ENCODE data around the gene NUDT21. TPM values are rescaled to one million over a fixed set of nuclear protein-coding genes. Genes with fewer than 3 reads are reported as not detected.
"Not testable (repeated sequence)": the region's sequence is repeated elsewhere in the genome, so short reads cannot be mapped to it uniquely, and the experiment has no call there.

NUDT21 gene
- 60.7 and 79.1 TPM in 2 replicates for total RNA-seq (2012; rRNA removed)

- Histone ChIP-seq H3K4me3 (ENCODE audit: low read length) (peak within 1 kb of the TSS; percentile 96), H3K9me3 (replicated peaks; ENCODE audit: low read length) (no peaks in the 10 kb centered on the region), H3K4me1 (ENCODE audit: control insufficient read depth, insufficient read depth, low read length) (peaks cover 31% of the 10 kb centered on the region), H3K36me3 (ENCODE audit: insufficient read depth, low read length) (peaks cover 27% of the 10 kb centered on the region), H3K9ac (ENCODE audit: low read depth, low read length) (peak within 1 kb of the TSS; percentile 93), H3K4me2 (ENCODE audit: low read length) (peak within 1 kb of the TSS; percentile 85), H3K27me3 (ENCODE audit: control insufficient read depth, insufficient read depth, low read length) (no peaks in the 10 kb centered on the region)
Observed at GRCh38 chr16:56450986-56451752, at the start of gene NUDT21, which contains the start of gene OGFOD1. Gene NUDT21 (minus strand): TSS chr16:56451332. CDS start chr16:56451202, 130 bp downstream. Gene OGFOD1 (plus strand): TSS chr16:56451554. CDS start chr16:56451613, 59 bp downstream.

- H3K9me3 ChIP-seq (replicated peaks; ENCODE audit: low read length) = no peaks in the 10 kb centered on the region
Observed at GRCh38 chr16:56493815-56494214, 42.7 kb upstream of the NUDT21 start.

DNA sequence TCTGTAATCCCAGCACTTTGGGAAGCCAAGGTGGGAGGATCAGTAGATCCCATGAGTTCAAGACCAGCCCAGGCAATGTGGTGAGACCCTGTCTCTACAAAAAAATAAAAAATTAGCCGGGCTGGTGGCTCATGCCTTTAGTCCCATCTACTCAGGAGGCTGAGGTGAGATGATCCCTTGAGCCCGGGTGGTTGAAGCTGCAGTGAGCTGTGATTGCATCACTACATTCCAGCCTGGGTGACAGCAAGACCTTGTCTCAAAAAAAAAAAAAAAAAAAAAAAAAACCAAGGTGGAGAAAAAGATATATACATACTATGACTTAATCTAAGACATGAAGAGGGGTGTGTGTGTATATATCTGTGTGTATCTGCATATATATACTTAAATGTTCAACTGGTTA lies 42.0 kb upstream of the NUDT21 start:
- Histone ChIP-seq H3K4me2 (ENCODE audit: low read length) (no peak overlapping the region), H3K36me3 (ENCODE audit: insufficient read depth, low read length) (peaks cover 23% of the 10 kb centered on the region), H3K4me1 (ENCODE audit: control insufficient read depth, insufficient read depth, low read length) (no peaks in the 10 kb centered on the region), H3K4me3 (ENCODE audit: low read length) (no peak overlapping the region), H3K27me3 (ENCODE audit: control insufficient read depth, insufficient read depth, low read length) (no peaks in the 10 kb centered on the region), H3K9me3 (replicated peaks; ENCODE audit: low read length) (no peaks in the 10 kb centered on the region), H3K9ac (ENCODE audit: low read depth, low read length) (no peak overlapping the region)

More at GRCh38 chr16:56493815-56494214, 42.7 kb upstream of the NUDT21 start:
- Histone ChIP-seq H3K36me3 (ENCODE audit: insufficient read depth, low read length) (peaks cover 30% of the 10 kb centered on the region), H3K27me3 (ENCODE audit: control insufficient read depth, insufficient read depth, low read length) (no peaks in the 10 kb centered on the region), H3K4me3 (ENCODE audit: low read length) (no peak overlapping the region), H3K4me2 (ENCODE audit: low read length) (no peak overlapping the region), H3K4me1 (ENCODE audit: control insufficient read depth, insufficient read depth, low read length) (no peaks in the 10 kb centered on the region), H3K9ac (ENCODE audit: low read depth, low read length) (no peak overlapping the region)

DNA sequence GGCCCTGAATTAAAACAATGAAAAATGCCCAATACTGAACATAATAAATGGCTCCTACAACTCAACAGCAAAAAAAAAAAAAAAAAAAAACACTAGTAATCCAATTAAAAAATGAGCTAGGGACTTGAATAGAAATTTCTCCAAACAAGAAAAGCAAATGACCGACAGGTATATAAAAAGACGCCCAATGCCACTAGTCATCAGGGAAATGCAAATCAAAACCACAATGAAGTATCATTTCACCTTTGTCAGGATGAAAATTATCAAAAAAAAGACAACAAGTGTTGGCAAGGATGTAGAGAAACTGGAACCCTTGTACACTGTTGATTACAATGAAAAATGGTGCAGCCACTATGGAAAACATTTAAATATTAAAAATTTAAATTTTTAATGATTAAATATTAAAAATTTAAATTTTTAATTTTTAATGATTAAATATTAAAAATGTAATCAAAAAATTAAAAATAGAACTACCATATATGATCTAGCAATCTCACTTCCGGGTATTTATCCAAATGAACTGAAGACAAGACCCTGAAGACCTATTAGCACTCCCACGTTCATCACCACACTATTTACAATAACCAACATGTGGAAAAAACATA lies 40.6 kb upstream of the NUDT21 start:
- Histone ChIP-seq H3K4me3 (ENCODE audit: low read length) (no peak overlapping the region), H3K36me3 (ENCODE audit: insufficient read depth, low read length) (peaks cover 14% of the 10 kb centered on the region), H3K9ac (ENCODE audit: low read depth, low read length) (no peak overlapping the region), H3K9me3 (replicated peaks; ENCODE audit: low read length) (no peaks in the 10 kb centered on the region), H3K4me2 (ENCODE audit: low read length) (no peak overlapping the region), H3K4me1 (ENCODE audit: control insufficient read depth, insufficient read depth, low read length) (no peaks in the 10 kb centered on the region), H3K27me3 (ENCODE audit: control insufficient read depth, insufficient read depth, low read length) (no peaks in the 10 kb centered on the region)

- H3K9ac ChIP-seq (ENCODE audit: low read depth, low read length); H3K4me1 ChIP-seq (ENCODE audit: control insufficient read depth, insufficient read depth, low read length); H3K9me3 ChIP-seq (replicated peaks; ENCODE audit: low read length); H3K4me2 ChIP-seq (ENCODE audit: low read length); H3K27me3 ChIP-seq (ENCODE audit: control insufficient read depth, insufficient read depth, low read length); H3K4me3 ChIP-seq (ENCODE audit: low read length): not testable (repeated sequence)
- peaks cover 33% of the 10 kb centered on the region for H3K36me3 ChIP-seq (ENCODE audit: insufficient read depth, low read length)
Observed at GRCh38 chr16:56488868-56489267, 37.7 kb upstream of the NUDT21 start.

DNA sequence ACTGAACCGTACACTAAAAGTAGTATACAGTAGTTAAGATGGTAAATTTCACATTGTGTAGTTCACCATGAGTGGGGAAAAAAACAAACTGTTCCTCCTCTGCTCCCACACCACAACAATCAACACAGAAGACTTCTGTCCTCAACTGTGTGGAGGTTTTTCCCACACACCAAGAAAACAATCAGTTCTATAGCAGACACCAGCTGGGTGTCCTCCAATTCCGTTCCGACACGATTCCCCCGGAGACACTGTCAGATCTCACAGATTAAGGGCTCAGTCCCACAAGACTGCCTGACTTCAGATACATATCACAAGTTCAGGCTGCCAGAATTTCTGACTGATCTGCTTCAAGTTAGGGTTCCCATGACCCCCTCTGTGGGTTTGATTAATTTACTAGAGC lies 36.9 kb upstream of the NUDT21 start:
- Histone ChIP-seq H3K27me3 (ENCODE audit: control insufficient read depth, insufficient read depth, low read length) (no peaks in the 10 kb centered on the region), H3K4me3 (ENCODE audit: low read length) (no peak overlapping the region), H3K4me2 (ENCODE audit: low read length) (no peak overlapping the region), H3K4me1 (ENCODE audit: control insufficient read depth, insufficient read depth, low read length) (no peaks in the 10 kb centered on the region), H3K9me3 (replicated peaks; ENCODE audit: low read length) (no peaks in the 10 kb centered on the region), H3K36me3 (ENCODE audit: insufficient read depth, low read length) (peaks cover 38% of the 10 kb centered on the region), H3K9ac (ENCODE audit: low read depth, low read length) (no peak overlapping the region)

- H3K36me3 ChIP-seq (ENCODE audit: insufficient read depth, low read length) = peaks cover 62% of the 10 kb centered on the region
Observed at GRCh38 chr16:56483394-56483793, 32.3 kb upstream of the NUDT21 start.

GRCh38 chr16:56482683-56483236 lies 31.6 kb upstream of the NUDT21 start:
- H3K9me3 ChIP-seq (replicated peaks; ENCODE audit: low read length) = no peaks in the 10 kb centered on the region
- peaks cover 64% of the 10 kb centered on the region for H3K36me3 ChIP-seq (ENCODE audit: insufficient read depth, low read length)
- no peaks in the 10 kb centered on the region for H3K27me3 ChIP-seq (ENCODE audit: control insufficient read depth, insufficient read depth, low read length)
- no peak overlapping the region for H3K4me3 ChIP-seq (ENCODE audit: low read length)
- H3K4me1 ChIP-seq (ENCODE audit: control insufficient read depth, insufficient read depth, low read length) = peaks cover 11% of the 10 kb centered on the region
- no peak overlapping the region for H3K9ac ChIP-seq (ENCODE audit: low read depth, low read length)
- no peak overlapping the region for H3K4me2 ChIP-seq (ENCODE audit: low read length)

More at GRCh38 chr16:56483394-56483793, 32.3 kb upstream of the NUDT21 start:
- H3K9ac ChIP-seq (ENCODE audit: low read depth, low read length) = no peak overlapping the region
- no peak overlapping the region for H3K4me2 ChIP-seq (ENCODE audit: low read length)
- H3K4me1 ChIP-seq (ENCODE audit: control insufficient read depth, insufficient read depth, low read length) = peaks cover 10% of the 10 kb centered on the region
- no peaks in the 10 kb centered on the region for H3K9me3 ChIP-seq (replicated peaks; ENCODE audit: low read length)
- H3K4me3 ChIP-seq (ENCODE audit: low read length) = no peak overlapping the region
- no peaks in the 10 kb centered on the region for H3K27me3 ChIP-seq (ENCODE audit: control insufficient read depth, insufficient read depth, low read length)

GRCh38 chr16:56481468-56482122 lies 30.5 kb upstream of the NUDT21 start:
- Histone ChIP-seq H3K4me3 (ENCODE audit: low read length) (no peak overlapping the region), H3K9ac (ENCODE audit: low read depth, low read length) (no peak overlapping the region), H3K4me1 (ENCODE audit: control insufficient read depth, insufficient read depth, low read length) (peaks cover 20% of the 10 kb centered on the region), H3K27me3 (ENCODE audit: control insufficient read depth, insufficient read depth, low read length) (no peaks in the 10 kb centered on the region), H3K36me3 (ENCODE audit: insufficient read depth, low read length) (peaks cover 66% of the 10 kb centered on the region), H3K9me3 (replicated peaks; ENCODE audit: low read length) (no peaks in the 10 kb centered on the region), H3K4me2 (ENCODE audit: low read length) (no peak overlapping the region)

- Histone ChIP-seq H3K27me3 (ENCODE audit: control insufficient read depth, insufficient read depth, low read length) (no peaks in the 10 kb centered on the region), H3K36me3 (ENCODE audit: insufficient read depth, low read length) (peaks cover 66% of the 10 kb centered on the region), H3K9ac (ENCODE audit: low read depth, low read length) (no peak overlapping the region), H3K4me3 (ENCODE audit: low read length) (no peak overlapping the region), H3K9me3 (replicated peaks; ENCODE audit: low read length) (no peaks in the 10 kb centered on the region), H3K4me2 (ENCODE audit: low read length) (no peak overlapping the region), H3K4me1 (ENCODE audit: control insufficient read depth, insufficient read depth, low read length) (peaks cover 25% of the 10 kb centered on the region)
Observed at GRCh38 chr16:56480776-56481467, 29.8 kb upstream of the NUDT21 start.

- no peaks in the 10 kb centered on the region for H3K27me3 ChIP-seq (ENCODE audit: control insufficient read depth, insufficient read depth, low read length)
- peaks cover 66% of the 10 kb centered on the region for H3K36me3 ChIP-seq (ENCODE audit: insufficient read depth, low read length)
- H3K4me2 ChIP-seq (ENCODE audit: low read length) = no peak overlapping the region
- peaks cover 25% of the 10 kb centered on the region for H3K4me1 ChIP-seq (ENCODE audit: control insufficient read depth, insufficient read depth, low read length)
- H3K9ac ChIP-seq (ENCODE audit: low read depth, low read length) = no peak overlapping the region
- no peaks in the 10 kb centered on the region for H3K9me3 ChIP-seq (replicated peaks; ENCODE audit: low read length)
- no peak overlapping the region for H3K4me3 ChIP-seq (ENCODE audit: low read length)
Observed at GRCh38 chr16:56479469-56479868, 28.3 kb upstream of the NUDT21 start.

All from skeletal muscle satellite cell (primary cell).